K562 (cell line): Measurements from ENCODE around the gene TBCCD1. TPM values are rescaled to one million over a fixed set of nuclear protein-coding genes. Genes with fewer than 3 reads are reported as not detected.

Experiments
- ATAC-seq: fragments of 200-7000 bp; cut with Tn5 transposase; 3 replicates; pipeline ENCODE4 v1.9.1; 2020; ENCODE audit warnings: moderate library complexity
- BruUV-seq: library from RNA; stranded (reverse); fragments of 400-500 nt; replicated peaks from 2 replicates; lab custom pipeline; 2021; lab: Mats Ljungman, UMichigan
- CTCF ChIA-PET: fragments of 300-600 bp; formaldehyde crosslinking; extraction: SDS; loops from one replicate; lab custom pipeline; 2021; ENCODE audit warnings: low intra/inter-chr PET ratio; lab: Yijun Ruan, JAX
- POLR2A ChIA-PET: fragments of 300-600, 350-650 bp; sonication (Branson Sonifier 250); formaldehyde crosslinking; extraction: SDS; loops from one replicate; lab custom pipeline; 2021; ENCODE audit warnings: antibody characterized with exemption, inconsistent platforms; lab: Yijun Ruan, JAX
- DNase-seq, 4 experiments: peaks; one replicate each; pipeline versions ENCODE4 v3.0.0 to v3.0.0-alpha.2; 2011 to 2018; ENCODE audit warnings: low spot score in 3 of 4, mixed read lengths in 3 of 4; ENCODE audit errors: extremely low read depth in 1 of 4
- FAIRE-seq: peaks from 2 replicates; lab custom pipeline; 2011; peaks lifted over from hg19 to GRCh38; lab: Jason Lieb, UNC
- H2AFZ ChIP-seq: 2 replicates; pipeline ENCODE4 v1.6.0; 2011; ENCODE audit warnings: low read depth, low read length, control low read depth, inconsistent platforms
- H3K27ac ChIP-seq: fragments of 200-600 bp; 3 replicates; pipeline ENCODE4 v1.8.0; 2011; ENCODE audit warnings: low read depth, mild to moderate bottlenecking, control low read depth, inconsistent platforms, low read length, moderate library complexity, mixed read lengths; ENCODE audit errors: extremely low read depth
- H3K27me3 ChIP-seq, 2 experiments: fragments of 300-600 bp in 1 of 2; 2 replicates in 1 of 2; 3 replicates in 1 of 2; pipeline versions ENCODE4 v1.6.0 to v1.8.0; 2011; ENCODE audit warnings: inconsistent platforms in 2 of 2, low read length in 2 of 2, mild to moderate bottlenecking in 1 of 2, mixed read lengths in 1 of 2, moderate library complexity in 1 of 2; ENCODE audit not compliant: control insufficient read depth in 2 of 2, insufficient read depth in 2 of 2
- H3K36me3 ChIP-seq: fragments of 300-600 bp; 3 replicates; pipeline ENCODE4 v1.8.0; 2011; ENCODE audit warnings: mild to moderate bottlenecking, low read length, inconsistent platforms; ENCODE audit not compliant: control insufficient read depth, insufficient read depth
- H3K4me1 ChIP-seq, 2 experiments: fragments of 200-600 bp in 1 of 2; replicated peaks in 1 of 2; 2 replicates in 1 of 2; 3 replicates in 1 of 2; pipeline versions ENCODE4 v1.5.1 to v1.8.0; 2011; ENCODE audit warnings: inconsistent platforms in 2 of 2, low read length in 2 of 2, mild to moderate bottlenecking in 1 of 2, mixed read lengths in 1 of 2, moderate library complexity in 1 of 2; ENCODE audit not compliant: control insufficient read depth in 2 of 2, insufficient read depth in 2 of 2
- H3K4me2 ChIP-seq: 2 replicates; pipeline ENCODE4 v1.6.1; 2011; ENCODE audit warnings: low read length, control low read depth, inconsistent platforms, mixed read lengths; ENCODE audit not compliant: insufficient read depth
- H3K4me3 ChIP-seq: fragments of 200-600 bp; sonication (generic), shearing (Covaris generic); 2 replicates; pipeline ENCODE4 v1.5.1; 2016; ENCODE audit warnings: control low read depth, inconsistent platforms
- H3K79me2 ChIP-seq: fragments of 200-600 bp; 3 replicates; pipeline ENCODE4 v1.8.0; 2011; ENCODE audit warnings: low read length, inconsistent platforms; ENCODE audit not compliant: control insufficient read depth, insufficient read depth
- H3K9ac ChIP-seq, 2 experiments: 2 replicates each; pipeline versions ENCODE4 v1.6.0 to v1.6.1; 2011; ENCODE audit warnings: low read depth in 2 of 2, low read length in 2 of 2, control low read depth in 1 of 2, inconsistent platforms in 1 of 2, mild to moderate bottlenecking in 1 of 2, mixed read lengths in 1 of 2; ENCODE audit not compliant: insufficient read depth in 1 of 2
- H3K9me1 ChIP-seq: one replicate; pipeline ENCODE4 v1.6.0; 2011; ENCODE audit warnings: inconsistent platforms, mild to moderate bottlenecking, low read length, moderate library complexity; ENCODE audit not compliant: control insufficient read depth, insufficient read depth
- H3K9me3 ChIP-seq: replicated peaks from 2 replicates; pipeline ENCODE4 v1.5.1; 2011; ENCODE audit warnings: low read depth, low read length, inconsistent platforms; ENCODE audit not compliant: control insufficient read depth, insufficient read depth
- H4K20me1 ChIP-seq: replicated peaks from 2 replicates; pipeline ENCODE4 v1.6.1; 2011; ENCODE audit warnings: low read length, inconsistent platforms, mixed read lengths; ENCODE audit not compliant: control insufficient read depth, insufficient read depth
- BRCA1 ChIP-seq, 2 experiments: fragments of 450-650 bp in 1 of 2; sonication (generic) in 1 of 2; formaldehyde crosslinking in 1 of 2; IDR thresholded peaks; 2 replicates each; pipeline versions ENCODE4 v1.5.0 to v1.6.1; 2017 to 2020; ENCODE audit warnings: mild to moderate bottlenecking in 1 of 2, missing genetic modification reagents in 1 of 2
- CBX8 ChIP-seq: fragments of 200-600 bp; sonication (generic); IDR thresholded peaks from 2 replicates; pipeline ENCODE4 v1.6.1; 2012; ENCODE audit warnings: borderline replicate concordance, mixed run types, low read depth, mild to moderate bottlenecking, moderate library complexity, mixed read lengths, low read length, control low read depth, inconsistent platforms; ENCODE audit not compliant: poor library complexity, severe bottlenecking; ENCODE audit errors: extremely low read depth
- EHMT2 ChIP-seq: fragments of 450-650 bp; IDR thresholded peaks from 2 replicates; pipeline ENCODE4 v1.6.1; 2018; ENCODE audit warnings: antibody characterized with exemption
- GATA2 ChIP-seq: sonication (generic); formaldehyde crosslinking; IDR thresholded peaks from 2 replicates; pipeline ENCODE4 v1.4.0; 2020; ENCODE audit warnings: mild to moderate bottlenecking, missing genetic modification reagents
- GATAD2A ChIP-seq: fragments of 450-650 bp; IDR thresholded peaks from 2 replicates; pipeline ENCODE4 v1.6.1; 2017
- HDAC1 ChIP-seq, 2 experiments: fragments of 450-650 bp; IDR thresholded peaks; 2 replicates each; pipeline ENCODE4 v1.6.1; 2016 to 2017; ENCODE audit warnings: inconsistent platforms in 1 of 2, mild to moderate bottlenecking in 1 of 2, moderate library complexity in 1 of 2
- IFI16 ChIP-seq: fragments of 250-450 bp; sonication (Bioruptor Pico); IDR thresholded peaks from 2 replicates; pipeline ENCODE4 v2.1.2; 2022; ENCODE audit warnings: mild to moderate bottlenecking, inconsistent platforms
- KAT7 ChIP-seq: sonication (generic); formaldehyde crosslinking; IDR thresholded peaks from 2 replicates; pipeline ENCODE4 v1.8.0; 2022; ENCODE audit warnings: missing genetic modification reagents, mild to moderate bottlenecking, borderline replicate concordance
- KLF6 ChIP-seq: fragments of 250-450 bp; sonication (Bioruptor Pico); IDR thresholded peaks from 2 replicates; pipeline ENCODE4 v1.4.0; 2020; ENCODE audit warnings: mild to moderate bottlenecking, moderate library complexity, borderline replicate concordance
- SOX6 ChIP-seq: fragments of 450-650 bp; IDR thresholded peaks from 2 replicates; pipeline ENCODE4 v1.6.1; 2014; ENCODE audit warnings: mild to moderate bottlenecking
- STAT6 ChIP-seq: sonication (generic); formaldehyde crosslinking; IDR thresholded peaks from 2 replicates; pipeline ENCODE4 v1.8.1; 2023; ENCODE audit warnings: mild to moderate bottlenecking, missing genetic modification reagents
- TEAD4 ChIP-seq, 2 experiments: sonication (generic) in 1 of 2; formaldehyde crosslinking in 1 of 2; IDR thresholded peaks; 2 replicates each; pipeline versions ENCODE4 v1.6.1 to v1.8.0; 2012 to 2022; ENCODE audit warnings: borderline replicate concordance in 1 of 2, inconsistent platforms in 1 of 2, low read length in 1 of 2, mild to moderate bottlenecking in 1 of 2, missing genetic modification reagents in 1 of 2
- in situ Hi-C: fragments of 300-500 bp; cut with MboI; formaldehyde crosslinking; loops from 4 replicates; pipeline ENCODE4 v1.15.0; 2018; ENCODE audit warnings: inconsistent platforms, mixed read lengths
- intact Hi-C: fragments of 100-400 bp; cut with micrococcal nuclease; formaldehyde crosslinking; loops from 2 replicates; pipeline ENCODE4 v1.14.2; 2022
- polyA plus RNA-seq, 8 experiments: library from polyadenylated mRNA; depleted of rRNA in 4 of 8; stranded (reverse) in 5 of 8; unstranded in 3 of 8; fragments of >200 nt; fragmentation: Nextera tagmentation in 2 of 8; fragmentation: Illumina TruSeq in 1 of 8; extraction: Ambion mirVana in 2 of 8; extraction: Trizol in 1 of 8; gene quantifications; 2 replicates each; pipeline versions ENCODE4 v1.2.1 to v1.2.3, GENCODE V29; 2011 to 2014; ENCODE audit warnings: inconsistent platforms in 1 of 8, missing spikeins in 1 of 8
- total RNA-seq, 7 experiments: library from RNA; depleted of rRNA in 6 of 7; stranded (reverse); fragments of >200 nt in 6 of 7; fragmentation: Illumina TruSeq in 2 of 7; extraction: Trizol in 2 of 7; gene quantifications; 2 replicates each; pipeline versions ENCODE4 v1.2.1 to v1.2.3, GENCODE V29; 2011 to 2021; ENCODE audit warnings: low replicate concordance in 1 of 7
- TF ChIP-seq, protein P1 (sequence below): fragments of 250-450 bp; sonication (Bioruptor Pico); IDR thresholded peaks from 2 replicates; pipeline ENCODE4 v1.8.0; 2022; ENCODE audit warnings: moderate library complexity, mild to moderate bottlenecking, inconsistent platforms

The TBCCD1 gene
- total and polyA plus RNA-seq, 9 of the 15 experiments (the other 6 are each of a cell fraction or from before 2014, with no cell fraction given), result 17.7 to 31.1 (median 21.2) TPM

GRCh38 chr3:186564586-186564985, 2.6 kb downstream of the TBCCD1 start:
- ATAC-seq, result no peak
- in situ Hi-C loops, result no loop called here
- Histone ChIP-seq H3K4me1 (peaks cover 3 to 11% of the 10 kb centered on the region in 2 experiments; a peak in 4 of 5 replicates), H3K9me1 (no peaks in the 10 kb centered on the region), H3K4me3 (no peak overlapping the region), H3K36me3 (peaks cover 39% of the 10 kb centered on the region; the same call in 1 of the 3 replicates), H2AFZ (no peak overlapping the region), H3K9ac (no peak overlapping the region), H3K9me3 (no peaks in the 10 kb centered on the region), H3K27ac (no peak overlapping the region), H3K27me3 (no peaks in the 10 kb centered on the region), H3K4me2 (no peak overlapping the region), H3K79me2 (peaks cover 52% of the 10 kb centered on the region), H4K20me1 (no peaks in the 10 kb centered on the region)
- FAIRE-seq, result no peak
- ChIA-PET POLR2A (interaction anchor here (1.0 kb wide), 1 partner anchor 13 kb away, joined by 3 read pairs; no protein-coding TSS in a partner anchor), CTCF (interaction anchor here (0.6 kb wide), 1 partner anchor 9 kb away, joined by 3 read pairs; no protein-coding TSS in a partner anchor)
- intact Hi-C loops, result no loop called here
- no peak for DNase-seq
- no peak for TF ChIP-seq KLF6 (CRISPR knock-in tag)
- no peak for TF ChIP-seq HDAC1 (IDR thresholded peaks at IDR 0.05)
- TF ChIP-seq STAT6, result no peak
- TF ChIP-seq TEAD4 (IDR thresholded peaks at IDR 0.05; ENCODE audit: low read length), result no peak
- no peak for TF ChIP-seq TEAD4 (CRISPR knock-in tag; IDR thresholded peaks at IDR 0.05; ENCODE audit: borderline replicate concordance)
- no peak for TF ChIP-seq EHMT2
- TF ChIP-seq, protein P1, sequence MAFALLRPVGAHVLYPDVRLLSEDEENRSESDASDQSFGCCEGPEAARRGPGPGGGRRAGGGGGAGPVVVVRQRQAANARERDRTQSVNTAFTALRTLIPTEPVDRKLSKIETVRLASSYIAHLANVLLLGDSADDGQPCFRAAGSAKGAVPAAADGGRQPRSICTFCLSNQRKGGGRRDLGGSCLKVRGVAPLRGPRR (CRISPR knock-in tag), result no peak
- no peak for TF ChIP-seq GATAD2A
- no peak for TF ChIP-seq SOX6
- TF ChIP-seq IFI16 (CRISPR knock-in tag), result no peak
- TF ChIP-seq BRCA1 (IDR thresholded peaks at IDR 0.05), result no peak
- no peak for TF ChIP-seq BRCA1 (CRISPR knock-in tag; IDR thresholded peaks at IDR 0.05)
- TF ChIP-seq KAT7 (CRISPR knock-in tag), result no peak
- no peak for TF ChIP-seq GATA2
- no peak for TF ChIP-seq CBX8
- no TSS peak for BruUV-seq
